SK-N-SH treated with all-trans-retinoic acid at 6 μM for 48 hours (cell line): ENCODE data around the gene MYL3.

Experiments
- CSDC2 ChIP-seq: fragments of 250-450 bp; sonication (Bioruptor Pico); IDR thresholded peaks from 2 replicates; pipeline ENCODE4 v1.5.0; 2020; ENCODE audit warnings: mild to moderate bottlenecking, moderate library complexity
- OSR1 ChIP-seq: fragments of 250-450 bp; sonication (Bioruptor Pico); IDR thresholded peaks from 2 replicates; pipeline ENCODE4 v1.8.0; 2022; ENCODE audit warnings: moderate library complexity, mild to moderate bottlenecking, inconsistent platforms
- PATZ1 ChIP-seq: fragments of 250-450 bp; sonication (Bioruptor Pico); IDR thresholded peaks from 2 replicates; pipeline ENCODE4 v1.8.0; 2020; ENCODE audit warnings: mild to moderate bottlenecking, moderate library complexity, borderline replicate concordance
- RARB ChIP-seq: fragments of 250-450 bp; sonication (Bioruptor Pico); IDR thresholded peaks from 2 replicates; pipeline ENCODE4 v1.8.0; 2021; ENCODE audit warnings: mild to moderate bottlenecking, moderate library complexity
- TCF4 ChIP-seq: fragments of 250-450 bp; sonication (Bioruptor Pico); IDR thresholded peaks from 2 replicates; pipeline ENCODE4 v1.8.0; 2021; ENCODE audit warnings: mild to moderate bottlenecking, moderate library complexity, borderline replicate concordance
- ZFP3 ChIP-seq: fragments of 250-450 bp; sonication (Bioruptor Pico); IDR thresholded peaks from 2 replicates; pipeline ENCODE4 v1.5.0; 2020; ENCODE audit warnings: mild to moderate bottlenecking, moderate library complexity
- TF ChIP-seq, protein P1 (sequence below): fragments of 250-450 bp; sonication (Bioruptor Pico); IDR thresholded peaks from 2 replicates; pipeline ENCODE4 v1.5.0; 2020; ENCODE audit warnings: mild to moderate bottlenecking, moderate library complexity

GRCh38 chr3:46910166-46910760, 47.0 kb upstream of the MYL3 start:
- TF ChIP-seq CSDC2 (no peak), TCF4 (CRISPR knock-in tag) (no peak), RARB (CRISPR knock-in tag) (no peak), PATZ1 (CRISPR knock-in tag) (no peak), OSR1 (CRISPR knock-in tag) (no peak), ZFP3 (CRISPR knock-in tag) (no peak)
- TF ChIP-seq, protein P1, sequence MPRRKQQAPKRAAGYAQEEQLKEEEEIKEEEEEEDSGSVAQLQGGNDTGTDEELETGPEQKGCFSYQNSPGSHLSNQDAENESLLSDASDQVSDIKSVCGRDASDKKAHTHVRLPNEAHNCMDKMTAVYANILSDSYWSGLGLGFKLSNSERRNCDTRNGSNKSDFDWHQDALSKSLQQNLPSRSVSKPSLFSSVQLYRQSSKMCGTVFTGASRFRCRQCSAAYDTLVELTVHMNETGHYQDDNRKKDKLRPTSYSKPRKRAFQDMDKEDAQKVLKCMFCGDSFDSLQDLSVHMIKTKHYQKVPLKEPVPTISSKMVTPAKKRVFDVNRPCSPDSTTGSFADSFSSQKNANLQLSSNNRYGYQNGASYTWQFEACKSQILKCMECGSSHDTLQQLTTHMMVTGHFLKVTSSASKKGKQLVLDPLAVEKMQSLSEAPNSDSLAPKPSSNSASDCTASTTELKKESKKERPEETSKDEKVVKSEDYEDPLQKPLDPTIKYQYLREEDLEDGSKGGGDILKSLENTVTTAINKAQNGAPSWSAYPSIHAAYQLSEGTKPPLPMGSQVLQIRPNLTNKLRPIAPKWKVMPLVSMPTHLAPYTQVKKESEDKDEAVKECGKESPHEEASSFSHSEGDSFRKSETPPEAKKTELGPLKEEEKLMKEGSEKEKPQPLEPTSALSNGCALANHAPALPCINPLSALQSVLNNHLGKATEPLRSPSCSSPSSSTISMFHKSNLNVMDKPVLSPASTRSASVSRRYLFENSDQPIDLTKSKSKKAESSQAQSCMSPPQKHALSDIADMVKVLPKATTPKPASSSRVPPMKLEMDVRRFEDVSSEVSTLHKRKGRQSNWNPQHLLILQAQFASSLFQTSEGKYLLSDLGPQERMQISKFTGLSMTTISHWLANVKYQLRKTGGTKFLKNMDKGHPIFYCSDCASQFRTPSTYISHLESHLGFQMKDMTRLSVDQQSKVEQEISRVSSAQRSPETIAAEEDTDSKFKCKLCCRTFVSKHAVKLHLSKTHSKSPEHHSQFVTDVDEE, result no peak
